Activated CD8-positive, alpha-beta memory T cell treated with anti-CD3 and anti-CD28 coated beads, Interleukin-2, amount 50 U/mL, for 24 hours (primary cell): ENCODE results near the gene CDC42SE1.

Source experiments
- DNase-seq: peaks from one replicate; pipeline ENCODE4 v3.0.0-alpha.2; 2020; ENCODE audit errors: extremely low read depth

Gene CDC42SE1

GRCh38 chr1:151009206-151009587 is 50.2 kb downstream of the CDC42SE1 start:
- no peak for DNase-seq

DNA sequence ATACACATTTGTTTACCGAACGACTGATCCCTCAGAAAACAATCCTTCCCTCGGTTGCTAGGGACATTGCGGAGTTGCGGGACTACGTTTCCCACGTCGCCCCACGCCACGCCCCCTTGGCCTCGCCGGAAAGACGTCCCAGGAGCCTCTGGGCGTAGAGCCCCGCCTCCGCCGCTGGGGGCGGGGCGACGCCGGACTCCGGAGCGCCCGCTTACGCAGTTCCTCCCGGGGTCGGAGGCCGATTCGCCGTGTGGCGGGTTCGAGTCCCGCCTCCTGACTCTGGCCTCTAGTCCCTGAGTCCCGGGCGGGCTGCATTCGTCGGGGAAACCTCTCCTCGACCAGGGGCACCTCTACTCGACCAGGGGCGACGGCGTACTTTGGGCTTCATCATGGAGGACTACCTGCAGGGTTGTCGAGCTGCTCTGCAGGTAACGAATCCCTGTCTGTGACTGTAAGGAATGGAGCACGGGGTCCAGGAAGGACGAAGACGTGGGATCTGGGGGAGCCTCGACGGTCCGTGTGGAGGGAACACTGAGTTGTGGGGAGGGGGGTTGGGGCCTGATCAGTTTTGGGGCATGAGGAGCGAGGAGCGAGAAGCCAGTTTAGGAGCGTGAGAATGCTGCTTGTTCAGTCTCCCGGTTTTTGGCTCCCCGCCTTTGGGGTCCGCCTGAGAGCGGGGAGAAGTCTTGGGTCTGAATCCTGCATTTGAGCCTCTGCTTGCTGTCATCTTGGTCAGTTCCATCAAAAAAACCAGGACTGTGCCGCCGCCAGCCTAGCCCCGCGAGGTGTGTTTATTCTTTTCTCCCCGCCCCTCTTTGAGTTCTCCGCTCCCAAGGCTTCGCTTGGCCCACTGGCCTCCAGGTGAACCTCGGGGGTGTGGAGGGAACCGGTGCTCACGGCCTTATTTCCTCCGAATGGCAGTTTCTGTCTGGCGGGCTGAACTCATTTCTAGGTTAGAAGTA is 50.9 kb downstream of the CDC42SE1 start, which contains the start of gene PRUNE1:
Gene PRUNE1, plus strand, starts transcription at position 206 of the 962 bp plus-strand sequence. Its CDS starts 184 bp downstream, at position 390.
- DNase-seq: peak; percentile 90

DNA sequence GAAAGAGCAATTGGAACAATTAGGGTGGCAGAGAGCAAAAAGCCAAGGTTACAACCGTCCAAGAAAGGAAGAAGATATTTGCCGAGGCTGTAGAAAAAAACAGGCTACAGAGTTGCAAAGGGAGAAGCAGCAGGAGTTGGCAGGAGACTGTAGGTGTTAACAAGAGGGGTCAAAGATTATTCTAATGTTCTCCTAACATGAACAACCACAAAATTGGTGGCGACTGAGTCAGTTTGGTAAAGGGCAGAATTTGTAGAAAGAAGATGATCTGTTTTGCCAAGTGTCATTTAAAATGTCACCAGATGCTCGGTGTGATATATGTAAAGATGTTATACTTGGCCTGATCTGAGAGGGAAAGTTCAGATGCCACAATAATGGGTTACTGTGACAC is 51.6 kb downstream of the CDC42SE1 start:
- no peak for DNase-seq

DNA sequence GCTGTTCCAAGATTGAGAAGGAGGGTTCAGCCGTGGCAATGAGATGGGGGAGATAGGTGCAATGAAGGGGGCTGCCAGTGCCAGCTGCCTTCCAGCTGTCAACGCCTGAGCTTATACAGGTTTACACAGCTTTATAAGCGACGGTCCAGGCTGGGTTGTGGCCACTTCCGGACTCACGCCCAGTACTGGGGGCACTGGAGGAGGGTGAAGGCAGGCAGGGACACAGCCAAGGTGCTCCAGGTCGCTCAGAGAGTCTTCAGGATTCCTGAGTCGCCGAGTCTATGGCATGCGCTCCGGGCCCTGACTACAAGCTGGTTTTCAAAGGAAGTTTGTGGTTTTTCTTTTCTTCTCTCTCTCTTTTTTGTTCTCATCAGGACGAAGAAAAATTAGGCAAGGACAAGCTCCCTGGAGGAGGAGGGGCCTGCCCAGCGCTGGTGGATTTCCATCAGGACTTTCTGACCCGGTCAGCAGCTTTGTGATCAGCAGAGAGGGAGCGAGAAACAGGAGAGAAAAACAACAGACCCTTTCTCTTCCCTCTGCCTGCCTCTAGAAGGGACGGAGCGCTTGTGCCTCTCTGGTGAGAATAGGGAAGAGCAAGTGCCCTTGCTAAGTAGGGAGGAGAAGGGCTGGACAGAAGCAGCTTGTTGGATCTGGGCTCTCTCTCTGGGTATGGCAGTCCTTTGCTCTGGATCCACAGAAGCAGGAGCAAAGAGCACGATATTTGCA is 52.9 kb downstream of the CDC42SE1 start, which contains the start of gene MINDY1:
Gene MINDY1, minus strand, starts transcription at position 576 of the 726 bp plus-strand sequence. CDS start 4,285 bp downstream, outside the sequence.
- DNase-seq: no peak

DNA sequence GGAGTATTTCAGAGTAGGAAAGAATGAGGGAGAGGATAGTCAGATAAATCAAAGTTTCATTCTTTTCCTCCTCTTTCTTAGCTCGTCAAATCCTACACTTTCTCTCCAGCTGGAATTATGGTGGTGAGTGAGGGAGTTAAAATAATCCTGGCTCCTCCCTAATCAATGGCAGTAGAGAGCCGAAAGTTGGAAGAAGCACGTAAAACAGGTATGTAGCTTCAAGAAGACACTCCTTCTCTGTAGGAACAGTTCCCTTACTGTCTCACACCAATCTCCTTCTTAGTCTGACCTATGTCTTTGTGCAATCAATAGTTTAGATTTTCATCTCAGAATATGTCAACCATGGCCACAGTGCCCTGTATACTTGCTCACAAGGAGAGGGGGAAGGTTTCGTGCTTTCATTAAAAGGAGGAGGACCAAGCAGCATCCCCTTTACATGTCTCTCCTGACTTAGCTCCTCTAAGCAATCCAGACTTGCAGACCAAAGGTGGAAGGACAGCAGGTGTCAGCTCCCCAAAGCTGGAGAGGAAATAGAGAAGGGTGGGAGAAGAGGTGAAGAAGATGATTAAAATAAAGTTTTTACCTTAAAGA is 53.6 kb downstream of the CDC42SE1 start:
- DNase-seq: no peak

- DNase-seq: no peak
Observed at GRCh38 chr1:151003180-151003579, 56.2 kb downstream of the CDC42SE1 start.

- no peak for DNase-seq
Observed at GRCh38 chr1:151002611-151003010, 56.8 kb downstream of the CDC42SE1 start.

DNA sequence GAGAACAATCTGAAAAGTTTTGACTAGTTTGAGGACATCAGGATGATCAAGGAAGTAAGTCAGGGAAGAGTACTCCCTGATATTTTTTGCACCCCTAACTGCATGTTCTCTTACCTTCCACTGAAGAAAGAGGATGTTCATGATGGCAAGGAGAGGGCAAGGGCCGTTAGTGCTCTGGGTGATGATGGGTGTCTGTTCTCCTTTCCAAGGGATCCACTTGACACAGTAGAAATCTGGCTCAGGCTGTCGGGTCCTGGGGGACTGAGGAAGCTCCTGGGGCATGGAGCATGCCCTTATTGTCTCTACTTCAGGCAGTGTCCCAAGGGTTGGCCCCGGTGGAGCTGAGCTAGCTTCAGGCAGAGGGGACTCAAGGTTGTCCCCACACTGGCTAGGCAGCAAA is 57.4 kb downstream of the CDC42SE1 start:
- no peak for DNase-seq

- no peak for DNase-seq
Observed at GRCh38 chr1:151001602-151002001, 57.8 kb downstream of the CDC42SE1 start.
